GM19397 (cell line): ENCODE measurements around the gene LRFN5.
"Not testable (repeated sequence)": the region's sequence is repeated elsewhere in the genome, so short reads cannot be mapped to it uniquely, and the experiment has no call there.

Source experiments
- ATAC-seq: cut with Tn5 transposase; IDR thresholded peaks from one replicate; pipeline ENCODE4 v1.9.1; 2021; ENCODE audit warnings: mild to moderate bottlenecking, moderate library complexity; ENCODE audit not compliant: unreplicated experiment

LRFN5 gene

DNA sequence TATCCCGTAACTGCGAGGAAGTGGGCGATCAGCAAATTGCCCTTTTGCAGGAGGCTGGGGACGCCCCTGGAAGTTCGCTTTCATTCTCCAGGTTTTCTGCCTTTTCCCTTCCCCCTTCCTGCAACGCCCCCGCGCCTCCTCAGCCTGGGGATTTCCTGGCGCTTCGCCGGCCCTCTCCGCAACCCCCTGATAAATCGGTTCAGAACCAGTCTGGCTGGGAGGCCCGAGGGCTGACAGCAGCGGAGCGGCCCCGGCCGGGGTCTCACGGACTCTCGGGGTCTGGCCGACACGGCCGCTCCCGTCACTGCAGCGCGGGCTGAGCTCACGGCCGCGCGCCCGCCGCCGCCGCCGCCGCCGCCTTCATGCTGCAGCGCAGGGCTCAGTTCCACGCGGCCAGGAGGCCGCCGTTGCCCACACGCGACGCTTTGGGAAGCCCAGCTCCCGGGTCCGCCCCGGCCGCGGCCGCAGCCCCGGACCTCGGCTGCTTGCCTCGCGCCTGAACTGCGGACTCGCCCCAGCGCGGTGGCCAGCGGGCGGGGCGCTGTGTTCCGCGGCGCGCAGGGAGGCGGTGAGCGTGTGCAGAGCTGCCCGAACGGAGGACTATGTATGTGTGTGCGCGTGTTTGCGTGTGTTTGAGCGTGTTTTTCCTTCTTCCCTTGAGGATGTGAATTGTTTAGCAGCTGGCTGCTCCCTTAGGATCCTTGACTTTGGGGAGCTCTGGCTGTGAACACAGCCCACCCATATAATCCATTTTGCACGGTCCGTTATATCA lies at the start of gene LRFN5:
LRFN5 (plus strand) TSS at position 345 of the 772 bp plus-strand sequence.
- ATAC-seq, result peak; percentile 57

GRCh38 chr14:41558490-41558889 lies 48.2 kb upstream of the LRFN5 start:
- no peak for ATAC-seq

DNA sequence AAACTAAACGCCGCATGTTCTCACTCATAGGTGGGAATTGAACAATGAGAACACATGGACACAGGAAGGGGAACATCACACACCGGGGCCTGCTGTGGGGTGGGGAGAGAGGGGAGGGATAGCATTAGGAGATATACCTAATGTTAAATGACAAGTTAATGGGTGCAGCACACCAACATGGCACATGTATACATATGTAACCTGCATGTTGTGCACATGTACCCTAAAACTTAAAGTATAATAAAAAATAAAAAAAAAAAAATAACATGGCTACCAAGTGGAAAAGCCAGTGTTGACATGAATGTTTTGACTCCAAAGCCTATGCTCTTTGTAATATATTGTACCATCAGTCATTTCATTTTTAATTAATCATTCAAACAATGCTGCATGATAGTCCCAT lies 39.8 kb upstream of the LRFN5 start:
- ATAC-seq, result not testable (repeated sequence)

DNA sequence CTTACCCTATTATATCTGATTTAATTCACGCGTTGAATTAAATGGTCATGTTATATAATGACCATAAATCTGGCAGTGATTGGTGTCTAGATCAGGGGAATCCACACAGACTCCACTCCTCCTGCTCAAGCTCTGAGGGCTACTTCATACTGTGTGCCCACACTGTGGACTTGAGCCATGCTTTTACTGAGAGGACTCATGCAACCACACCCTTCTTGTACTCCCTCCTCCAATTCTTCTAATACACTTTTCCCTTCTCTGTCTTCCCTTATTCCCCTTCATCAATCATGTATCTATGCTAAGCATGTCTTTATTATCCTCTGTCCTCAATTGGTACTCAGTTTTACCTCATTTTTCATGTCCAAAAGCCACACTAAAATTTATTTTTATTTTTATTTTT lies 37.7 kb upstream of the LRFN5 start:
- no peak for ATAC-seq

- ATAC-seq, result no peak
Measured at GRCh38 chr14:41570415-41571155, 36.1 kb upstream of the LRFN5 start.

DNA sequence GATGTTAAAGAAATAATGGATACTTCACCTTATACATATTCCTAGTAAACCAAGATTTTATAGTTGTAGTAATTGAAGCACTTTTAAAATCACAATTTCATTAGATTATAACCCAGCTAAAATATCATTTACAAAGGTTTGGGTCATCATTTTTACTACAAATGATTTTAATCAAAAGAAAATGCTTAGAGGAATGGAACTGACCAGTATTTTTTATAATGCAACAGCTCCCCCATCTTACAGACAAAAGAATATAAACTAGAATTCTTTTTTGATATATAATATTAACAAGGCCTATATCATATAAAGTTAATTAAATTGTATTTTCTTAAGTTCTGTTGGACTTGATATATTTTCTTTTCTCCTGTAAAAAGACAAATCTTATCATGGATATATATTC lies 20.4 kb upstream of the LRFN5 start:
- ATAC-seq, result no peak

DNA sequence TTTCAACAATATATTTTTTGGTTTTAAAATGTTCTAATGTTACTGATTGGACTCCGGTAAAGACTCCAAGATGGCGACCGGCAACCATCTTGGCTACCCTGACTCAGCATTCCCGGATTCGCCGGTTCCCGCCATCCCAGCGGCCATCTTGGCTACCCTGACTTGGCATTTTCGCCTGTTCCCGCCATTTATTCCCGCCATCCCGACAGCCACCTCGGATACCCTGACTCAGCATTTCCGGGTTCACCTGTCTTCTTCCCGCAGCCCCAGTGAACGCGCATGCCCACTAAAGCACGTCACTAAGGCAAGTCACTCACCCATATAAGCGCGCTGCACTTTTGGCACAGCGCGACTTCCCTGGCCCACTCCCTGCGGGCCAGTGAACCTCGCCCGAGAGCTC lies 9.0 kb upstream of the LRFN5 start:
- ATAC-seq, result no peak

GRCh38 chr14:41599805-41600385 lies 6.8 kb upstream of the LRFN5 start:
- not testable (repeated sequence) for ATAC-seq

- no peak for ATAC-seq
Measured at GRCh38 chr14:41604721-41605531, 1.8 kb upstream of the LRFN5 start.

DNA sequence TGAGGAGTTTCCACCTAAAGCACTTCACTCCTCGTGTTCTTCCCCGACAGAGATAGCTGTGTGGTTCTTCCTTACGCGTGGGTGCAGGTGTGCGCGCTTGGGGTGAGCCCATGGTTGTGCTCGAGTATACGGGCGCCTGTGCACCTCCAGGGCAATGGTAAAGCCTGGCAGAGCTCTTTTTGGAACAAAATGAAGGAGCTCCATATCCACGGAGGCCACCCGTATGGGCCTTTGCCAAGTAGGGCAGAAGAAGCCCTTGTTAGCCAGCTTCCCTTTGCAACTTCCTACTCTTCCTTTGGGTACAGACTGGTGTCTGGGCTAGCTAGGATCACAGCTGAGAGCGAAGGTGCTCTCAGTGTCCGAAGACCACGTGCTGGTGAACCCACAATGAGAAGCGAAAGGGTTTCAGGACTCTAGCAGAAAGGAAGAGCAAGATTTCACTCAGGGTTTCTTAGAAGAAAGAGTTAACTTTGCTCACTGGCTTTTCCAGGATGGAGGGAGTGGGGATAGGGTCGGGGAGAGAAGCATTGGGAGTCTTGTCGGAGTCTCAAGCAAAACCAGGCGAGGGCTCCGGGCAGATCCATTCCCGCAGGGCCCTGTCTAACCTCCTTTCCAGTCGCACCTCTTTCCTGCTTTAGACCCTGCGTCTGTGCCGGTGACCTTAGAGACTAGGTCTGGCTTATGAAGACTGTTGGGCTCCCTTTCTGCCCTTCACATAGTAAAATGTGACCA lies 960 bp upstream of the LRFN5 start:
- ATAC-seq, result no peak

DNA sequence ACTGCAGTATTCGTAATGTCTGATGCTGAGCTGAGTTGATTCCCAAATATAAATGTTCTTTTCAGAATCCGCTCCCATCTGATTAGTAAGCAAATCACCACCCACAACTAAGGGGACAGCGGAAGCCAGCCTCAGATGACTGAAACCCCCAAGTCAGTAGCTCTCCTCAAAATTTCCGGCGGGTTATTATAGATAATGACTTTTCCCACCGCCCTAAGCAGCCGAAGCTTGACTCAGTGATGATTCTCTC lies 469 bp upstream of the LRFN5 start:
- no peak for ATAC-seq

DNA sequence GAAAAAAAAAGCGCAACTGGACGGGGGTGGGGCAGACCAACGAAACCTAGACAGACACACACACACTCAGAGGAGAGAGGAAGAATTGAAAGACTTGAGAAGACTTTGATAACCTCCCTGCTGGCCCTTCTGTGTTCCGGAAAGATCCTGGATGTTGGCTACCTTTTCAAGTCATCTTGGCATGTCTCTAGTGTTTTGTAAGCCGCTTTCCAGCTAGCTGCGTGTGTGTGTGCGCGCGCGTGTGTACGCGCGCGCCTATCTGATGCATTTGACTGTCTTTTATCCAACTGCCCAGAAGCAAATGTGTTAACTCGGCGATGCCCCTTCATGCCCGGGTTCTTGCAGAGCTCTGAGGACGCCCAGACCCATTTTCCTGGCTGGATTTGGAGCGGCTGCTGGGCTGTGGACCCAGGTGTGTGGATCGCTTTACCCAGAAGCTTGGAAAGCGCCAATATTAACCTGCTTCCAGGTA lies 664 bp downstream of the LRFN5 start:
- no peak for ATAC-seq

GRCh38 chr14:41607966-41608663 lies 1.4 kb downstream of the LRFN5 start:
- no peak for ATAC-seq

GRCh38 chr14:41608681-41609390 lies 2.2 kb downstream of the LRFN5 start:
- no peak for ATAC-seq

DNA sequence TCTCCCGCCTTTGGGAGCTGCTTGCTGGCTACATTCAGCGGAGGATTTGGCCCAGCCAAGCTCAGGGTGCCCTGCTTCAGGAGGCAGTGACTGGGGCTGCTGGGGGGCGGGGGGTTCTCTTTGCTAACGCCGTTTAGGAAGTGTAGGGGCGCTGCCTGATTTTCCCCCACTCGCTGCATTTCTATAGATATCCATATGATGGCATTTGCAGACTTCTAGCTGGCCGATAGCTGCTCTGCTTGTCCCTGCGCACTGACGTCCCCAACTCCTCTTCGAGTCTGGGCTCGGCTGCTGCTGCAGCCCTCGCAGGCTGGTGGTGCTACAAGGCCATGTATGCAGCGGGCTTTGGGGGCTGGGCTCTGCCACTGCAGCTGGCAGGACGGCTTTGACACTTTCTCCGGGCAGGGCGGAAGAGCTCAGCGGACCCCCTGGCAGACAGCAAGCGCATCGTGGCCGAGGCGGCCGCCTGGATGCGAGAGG lies 3.1 kb downstream of the LRFN5 start:
- ATAC-seq, result no peak

GRCh38 chr14:41615011-41615595 lies 8.4 kb downstream of the LRFN5 start:
- ATAC-seq, result no peak

GRCh38 chr14:41623736-41624135 lies 17.1 kb downstream of the LRFN5 start:
- no peak for ATAC-seq

GRCh38 chr14:41629876-41630275 lies 23.2 kb downstream of the LRFN5 start:
- ATAC-seq, result no peak

GRCh38 chr14:41634286-41634685 lies 27.6 kb downstream of the LRFN5 start:
- no peak for ATAC-seq
